GM13976 (cell line): ENCODE results near the gene CFAP69.
A peak's percentile ranks its signal among the peaks of the same experiment; 100 is the strongest.

ENCODE experiments used
- DNase-seq: peaks from one replicate; pipeline ENCODE4 v3.0.0; 2012; ENCODE audit warnings: low spot score
- CTCF ChIP-seq: IDR thresholded peaks from 2 replicates; pipeline ENCODE4 v1.5.1; 2012; ENCODE audit warnings: borderline replicate concordance, mild to moderate bottlenecking; ENCODE audit not compliant: insufficient read depth; ENCODE audit errors: extremely low read depth, missing control alignments, control extremely low read depth
- in situ Hi-C: fragments of 300-500 bp; cut with MboI; formaldehyde crosslinking; loops from one replicate; pipeline ENCODE4 v1.12.0; 2022; ENCODE audit warnings: low sequenced_read_pairs, mixed read lengths, inconsistent platforms; ENCODE audit not compliant: unreplicated experiment

Gene CFAP69

DNA sequence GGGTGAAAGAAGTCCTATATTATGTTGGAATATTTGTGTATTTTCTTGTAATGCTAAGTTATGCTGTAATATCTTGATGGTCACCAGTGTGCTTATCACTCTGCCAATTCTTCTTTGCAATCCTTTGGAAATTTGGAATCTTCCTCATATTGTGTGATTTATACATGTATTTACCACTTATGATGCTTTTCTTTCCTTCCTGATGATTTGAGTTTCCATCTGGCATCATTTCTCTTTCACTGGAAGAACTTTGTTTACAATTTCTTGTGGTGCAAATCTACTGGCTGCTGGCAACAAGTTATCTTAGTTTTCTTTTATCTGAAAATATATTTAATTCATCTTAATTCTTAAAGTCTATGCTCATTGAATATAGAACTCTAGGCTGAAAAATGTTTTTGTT, 29.2 kb downstream of the CFAP69 start:
- no peak for TF ChIP-seq CTCF
- no peak for DNase-seq
- in situ Hi-C loops: no loop called here

DNA sequence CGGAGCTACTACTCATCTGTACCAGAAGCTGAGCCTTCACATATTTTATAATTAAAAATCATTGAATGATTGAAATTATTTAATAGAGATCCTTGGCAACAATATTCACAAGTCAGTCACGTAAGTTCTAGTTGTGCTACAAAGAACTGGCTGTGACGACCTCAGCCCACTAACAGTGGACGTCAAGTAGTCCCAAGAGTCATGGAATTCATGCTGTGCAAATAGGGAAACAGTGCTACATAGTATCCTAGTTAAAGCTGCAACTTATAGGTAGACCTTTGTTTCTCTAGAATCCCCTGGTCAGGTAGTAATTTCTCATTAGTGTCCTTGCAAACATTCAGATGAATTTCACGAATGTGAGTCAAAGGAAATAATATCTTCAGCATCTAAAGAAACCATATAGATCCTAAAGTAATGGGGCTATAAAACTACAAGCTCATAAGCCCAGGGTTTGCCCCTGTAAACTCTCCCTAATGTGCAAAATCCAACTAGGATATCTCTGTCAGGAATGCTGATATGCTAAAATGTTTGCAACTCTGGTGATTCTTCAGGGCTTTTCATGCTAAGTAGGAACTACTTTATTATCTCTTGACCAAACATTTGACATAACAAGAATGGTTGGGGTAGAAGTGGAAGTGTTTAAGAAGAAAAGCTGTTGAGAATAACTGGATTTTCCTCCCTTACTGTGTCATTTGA, 31.2 kb downstream of the CFAP69 start:
- DNase-seq: no peak
- TF ChIP-seq CTCF: no peak
- in situ Hi-C loops: no loop called here

GRCh38 chr7:90288154-90288553, 43.2 kb downstream of the CFAP69 start:
- DNase-seq: no peak
- no peak for TF ChIP-seq CTCF
- in situ Hi-C loops: no loop called here

DNA sequence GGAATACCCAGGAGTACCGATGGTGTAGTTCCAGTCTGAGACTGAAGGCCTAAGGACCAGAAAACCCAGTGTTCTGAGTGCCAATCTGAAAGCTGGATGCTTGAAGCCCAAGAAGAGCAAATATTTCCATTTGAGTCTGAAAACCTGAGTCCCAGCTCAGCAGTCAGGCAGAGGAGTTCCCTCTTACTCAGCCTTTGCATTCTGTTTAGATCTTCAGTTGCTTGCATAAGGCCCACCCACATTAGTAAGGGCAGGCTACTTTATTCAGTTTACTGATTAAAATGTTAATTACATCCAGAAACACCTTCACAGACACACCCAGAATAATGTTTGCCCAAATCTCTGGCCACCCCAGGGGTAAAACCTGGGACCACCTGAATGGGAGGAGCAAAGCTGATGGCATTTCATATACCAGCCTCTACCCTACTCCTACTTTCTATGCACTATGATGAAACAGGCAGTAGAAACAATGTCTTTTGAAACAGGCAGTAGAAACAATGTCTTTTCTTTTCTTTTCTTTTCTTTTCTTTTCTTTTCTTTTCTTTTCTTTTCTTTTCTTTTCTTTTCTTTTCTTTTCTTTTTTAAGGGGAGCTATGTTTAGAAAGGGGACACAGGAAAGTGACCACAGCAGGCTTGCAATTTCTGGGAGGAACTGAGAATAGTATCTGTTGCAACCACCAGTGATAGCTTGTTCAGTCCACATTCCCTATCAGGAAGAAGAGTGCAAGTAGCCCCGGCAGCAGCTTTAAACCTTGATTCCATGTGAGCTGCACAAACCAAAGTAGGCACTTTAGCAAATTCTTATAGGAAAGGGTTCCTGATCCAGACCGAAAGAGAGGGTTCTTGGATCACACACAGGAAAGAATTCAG, 45.5 kb downstream of the CFAP69 start:
- in situ Hi-C loops: no loop called here
- TF ChIP-seq CTCF: no peak
- DNase-seq: no peak

- DNase-seq: peak; percentile 38
- in situ Hi-C loops: no loop called here
- peak; percentile 55 for TF ChIP-seq CTCF
Measured at GRCh38 chr7:90298145-90299038, 53.4 kb downstream of the CFAP69 start.

- in situ Hi-C loops: no loop called here
Measured at GRCh38 chr7:90303241-90303640, 58.3 kb downstream of the CFAP69 start.

More at GRCh38 chr7:90303241-90303640, 58.3 kb downstream of the CFAP69 start:
- TF ChIP-seq CTCF: no peak
- DNase-seq: no peak
